OCI-LY3 (cell line): ENCODE data around the gene SIAH2.

Experiments used
- CTCF ChIP-seq: fragments of 200-600, 300-600 bp; sonication (generic); IDR thresholded peaks from 2 replicates; pipeline ENCODE4 v1.5.1; 2014; ENCODE audit warnings: antibody characterized with exemption, low read length, low read depth
- EZH2phosphoT487 ChIP-seq: fragments of 200-600 bp; shearing (Covaris generic); IDR thresholded peaks from 2 replicates; pipeline ENCODE4 v1.6.1; 2018; ENCODE audit warnings: antibody characterized with exemption, mixed run types, low read depth

- TF ChIP-seq CTCF (no peak), EZH2phosphoT487 (no peak)
Measured at GRCh38 chr3:150748684-150749047, 14.3 kb downstream of the SIAH2 start.
